HEK293 (cell line): Measurements from ENCODE around the gene SEMA7A.
A peak's percentile ranks its signal among the peaks of the same experiment; 100 is the strongest.

Experiments
- CTCF ChIA-PET: fragments of 350-600 bp; formaldehyde crosslinking; extraction: SDS; loops from one replicate; lab custom pipeline; 2021; ENCODE audit warnings: antibody characterized with exemption; lab: Yijun Ruan, JAX
- POLR2A ChIA-PET: fragments of 300-600 bp; formaldehyde crosslinking; extraction: SDS; loops from one replicate; lab custom pipeline; 2020; ENCODE audit warnings: antibody characterized with exemption, inconsistent platforms; lab: Yijun Ruan, JAX
- H3K27ac ChIP-seq: fragments of 200-500 bp; sonication (Bioruptor generic); 2 replicates; pipeline ENCODE4 v1.5.1; 2014; ENCODE audit warnings: low read depth, low read length, control low read depth, inconsistent platforms; ENCODE audit errors: extremely low read depth
- H3K36me3 ChIP-seq, 2 experiments: fragments of 200-500 bp in 1 of 2; sonication (Bioruptor generic) in 1 of 2; 1 replicate in 1 of 2; 2 replicates in 1 of 2; pipeline ENCODE4 v1.5.1; 2014 to 2017; ENCODE audit warnings: inconsistent platforms in 2 of 2, low read length in 2 of 2; ENCODE audit not compliant: control insufficient read depth in 2 of 2, insufficient read depth in 1 of 2
- H3K4me1 ChIP-seq: fragments of 200-500 bp; sonication (Bioruptor generic); 2 replicates; pipeline ENCODE4 v1.5.1; 2014; ENCODE audit warnings: mild to moderate bottlenecking, low read length, inconsistent platforms; ENCODE audit not compliant: control insufficient read depth, insufficient read depth
- H3K4me3 ChIP-seq: 2 replicates; pipeline ENCODE4 v1.5.1; 2011; ENCODE audit warnings: low read depth, mild to moderate bottlenecking, control low read depth, low read length, moderate library complexity
- H3K9me3 ChIP-seq: fragments of 200-500 bp; sonication (Bioruptor generic); 2 replicates; pipeline ENCODE4 v1.5.1; 2014; ENCODE audit warnings: low read depth, low read length, inconsistent platforms; ENCODE audit not compliant: control insufficient read depth, insufficient read depth
- EGR2 ChIP-seq: fragments of 450-650 bp; formaldehyde crosslinking; IDR thresholded peaks from 2 replicates; pipeline ENCODE4 v1.5.1; 2016; ENCODE audit warnings: low read depth, missing biosample characterization, missing genetic modification characterization
- FEZF1 ChIP-seq: fragments of 450-650 bp; formaldehyde crosslinking; IDR thresholded peaks from 2 replicates; pipeline ENCODE4 v1.5.1; 2016; ENCODE audit warnings: missing biosample characterization, missing genetic modification characterization
- GLIS2 ChIP-seq: fragments of 450-650 bp; formaldehyde crosslinking; IDR thresholded peaks from 2 replicates; pipeline ENCODE4 v1.5.1; 2016; ENCODE audit warnings: missing biosample characterization, missing genetic modification characterization
- OVOL3 ChIP-seq: fragments of 450-650 bp; formaldehyde crosslinking; IDR thresholded peaks from 2 replicates; pipeline ENCODE4 v1.5.1; 2016; ENCODE audit warnings: missing biosample characterization, missing genetic modification characterization
- SALL2 ChIP-seq: fragments of 450-650 bp; formaldehyde crosslinking; IDR thresholded peaks from 2 replicates; pipeline ENCODE4 v1.5.0; 2017; ENCODE audit warnings: missing biosample characterization, mild to moderate bottlenecking, missing genetic modification characterization, borderline replicate concordance
- ZBTB21 ChIP-seq: fragments of 450-650 bp; formaldehyde crosslinking; IDR thresholded peaks from 2 replicates; pipeline ENCODE4 v1.5.1; 2017; ENCODE audit warnings: missing biosample characterization, missing genetic modification characterization
- ZFHX2 ChIP-seq: fragments of 450-650 bp; formaldehyde crosslinking; conservative IDR thresholded peaks from 2 replicates; pipeline ENCODE4 v1.5.1; 2016; ENCODE audit warnings: missing biosample characterization, missing genetic modification characterization
- ZNF114 ChIP-seq: fragments of 450-650 bp; formaldehyde crosslinking; IDR thresholded peaks from 2 replicates; pipeline ENCODE4 v1.5.0; 2017; ENCODE audit warnings: missing biosample characterization, missing genetic modification characterization
- ZNF132 ChIP-seq: fragments of 450-650 bp; formaldehyde crosslinking; IDR thresholded peaks from 2 replicates; pipeline ENCODE4 v1.5.1; 2017; ENCODE audit warnings: missing biosample characterization, missing genetic modification characterization, borderline replicate concordance
- ZNF155 ChIP-seq: fragments of 450-650 bp; formaldehyde crosslinking; IDR thresholded peaks from 2 replicates; pipeline ENCODE4 v1.5.1; 2016; ENCODE audit warnings: missing biosample characterization, missing genetic modification characterization
- ZNF2 ChIP-seq: fragments of 450-650 bp; formaldehyde crosslinking; IDR thresholded peaks from 2 replicates; pipeline ENCODE4 v1.5.1; 2016; ENCODE audit warnings: missing biosample characterization, missing genetic modification characterization
- ZNF211 ChIP-seq: fragments of 450-650 bp; formaldehyde crosslinking; IDR thresholded peaks from 2 replicates; pipeline ENCODE4 v1.5.1; 2016; ENCODE audit warnings: low read depth, missing biosample characterization, missing genetic modification characterization
- ZNF404 ChIP-seq: fragments of 450-650 bp; formaldehyde crosslinking; IDR thresholded peaks from 2 replicates; pipeline ENCODE4 v1.5.1; 2017; ENCODE audit warnings: missing biosample characterization, missing genetic modification characterization
- ZNF433 ChIP-seq: fragments of 450-650 bp; formaldehyde crosslinking; IDR thresholded peaks from 2 replicates; pipeline ENCODE4 v1.5.1; 2016; ENCODE audit warnings: missing biosample characterization, missing genetic modification characterization, low read depth
- ZNF600 ChIP-seq: fragments of 450-650 bp; formaldehyde crosslinking; IDR thresholded peaks from 2 replicates; pipeline ENCODE4 v1.5.1; 2016; ENCODE audit warnings: missing biosample characterization, missing genetic modification characterization
- ZNF791 ChIP-seq: fragments of 450-650 bp; formaldehyde crosslinking; IDR thresholded peaks from 2 replicates; pipeline ENCODE4 v1.5.1; 2016; ENCODE audit warnings: missing biosample characterization, missing genetic modification characterization
- ZSCAN23 ChIP-seq: fragments of 450-650 bp; formaldehyde crosslinking; IDR thresholded peaks from 2 replicates; pipeline ENCODE4 v1.5.1; 2016; ENCODE audit warnings: missing biosample characterization, missing genetic modification characterization
- TF ChIP-seq, protein P1 (sequence below): fragments of 450-650 bp; formaldehyde crosslinking; IDR thresholded peaks from 2 replicates; pipeline ENCODE4 v1.5.1; 2016; ENCODE audit warnings: missing biosample characterization, missing genetic modification characterization
- TF ChIP-seq, protein P2 (sequence below): fragments of 450-650 bp; formaldehyde crosslinking; IDR thresholded peaks from 2 replicates; pipeline ENCODE4 v1.5.1; 2016; ENCODE audit warnings: missing biosample characterization, missing genetic modification characterization
- TF ChIP-seq, protein P3 (sequence below): fragments of 450-650 bp; formaldehyde crosslinking; IDR thresholded peaks from 2 replicates; pipeline ENCODE4 v1.5.1; 2016; ENCODE audit warnings: missing biosample characterization, missing genetic modification characterization
- TF ChIP-seq, protein P4 (sequence below): fragments of 450-650 bp; formaldehyde crosslinking; IDR thresholded peaks from 2 replicates; pipeline ENCODE4; 2016; ENCODE audit warnings: missing biosample characterization, missing genetic modification characterization
- TF ChIP-seq, protein P5 (sequence below): fragments of 450-650 bp; formaldehyde crosslinking; IDR thresholded peaks from 2 replicates; pipeline ENCODE4 v1.5.1; 2017; ENCODE audit warnings: missing biosample characterization, missing genetic modification characterization
- TF ChIP-seq, protein P6 (sequence below): fragments of 450-650 bp; formaldehyde crosslinking; IDR thresholded peaks from 2 replicates; pipeline ENCODE4 v1.5.1; 2016; ENCODE audit warnings: missing biosample characterization, missing genetic modification characterization, borderline replicate concordance
- TF ChIP-seq, protein P7 (sequence below): fragments of 450-650 bp; formaldehyde crosslinking; IDR thresholded peaks from 2 replicates; pipeline ENCODE4 v1.5.1; 2016; ENCODE audit warnings: missing biosample characterization, missing genetic modification characterization

SEMA7A gene

DNA sequence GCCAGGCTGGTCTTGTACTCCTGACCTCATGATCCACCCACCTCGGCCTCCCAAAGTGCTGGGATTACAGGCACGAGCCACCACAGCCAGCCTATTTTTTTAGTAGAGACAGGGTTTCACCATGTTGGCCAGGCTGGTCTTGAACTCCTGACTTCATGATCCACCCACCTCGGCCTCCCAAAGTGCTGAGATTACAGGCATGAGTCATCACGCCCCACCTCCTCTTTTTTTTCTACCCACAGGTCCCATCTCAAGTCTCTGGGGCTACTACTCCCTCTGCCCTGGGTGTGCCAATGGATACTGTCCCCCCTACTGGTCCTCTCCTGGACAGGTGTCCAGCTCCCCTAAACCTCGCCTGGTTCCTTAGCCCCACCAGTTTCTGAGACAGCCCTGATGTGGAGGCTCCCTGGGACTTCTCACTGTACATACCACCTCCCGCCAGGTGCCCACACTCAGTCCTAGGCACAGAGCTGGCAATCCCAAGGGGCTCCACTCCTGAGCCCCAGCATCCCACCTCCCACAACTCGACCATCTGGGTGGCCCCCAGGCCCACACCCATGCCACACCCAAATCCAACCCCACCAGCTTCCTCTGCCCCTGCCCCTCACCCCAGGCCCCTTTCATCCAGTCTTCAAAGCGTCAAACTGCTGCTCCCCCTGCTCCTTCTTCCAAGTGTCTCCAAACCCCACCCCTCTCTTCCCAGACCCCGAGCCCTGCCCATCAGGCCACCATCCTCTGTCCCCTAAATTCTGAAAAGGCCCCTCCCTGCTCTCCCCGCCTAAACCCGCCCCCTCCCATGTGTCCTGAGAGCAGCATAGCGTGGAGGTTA lies 53.2 kb downstream of the SEMA7A start (continued):
- TF ChIP-seq, protein P1, sequence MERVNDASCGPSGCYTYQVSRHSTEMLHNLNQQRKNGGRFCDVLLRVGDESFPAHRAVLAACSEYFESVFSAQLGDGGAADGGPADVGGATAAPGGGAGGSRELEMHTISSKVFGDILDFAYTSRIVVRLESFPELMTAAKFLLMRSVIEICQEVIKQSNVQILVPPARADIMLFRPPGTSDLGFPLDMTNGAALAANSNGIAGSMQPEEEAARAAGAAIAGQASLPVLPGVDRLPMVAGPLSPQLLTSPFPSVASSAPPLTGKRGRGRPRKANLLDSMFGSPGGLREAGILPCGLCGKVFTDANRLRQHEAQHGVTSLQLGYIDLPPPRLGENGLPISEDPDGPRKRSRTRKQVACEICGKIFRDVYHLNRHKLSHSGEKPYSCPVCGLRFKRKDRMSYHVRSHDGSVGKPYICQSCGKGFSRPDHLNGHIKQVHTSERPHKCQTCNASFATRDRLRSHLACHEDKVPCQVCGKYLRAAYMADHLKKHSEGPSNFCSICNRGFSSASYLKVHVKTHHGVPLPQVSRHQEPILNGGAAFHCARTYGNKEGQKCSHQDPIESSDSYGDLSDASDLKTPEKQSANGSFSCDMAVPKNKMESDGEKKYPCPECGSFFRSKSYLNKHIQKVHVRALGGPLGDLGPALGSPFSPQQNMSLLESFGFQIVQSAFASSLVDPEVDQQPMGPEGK (tag by site-specific recombination), result peak; percentile 34; the same call in 1 of the 2 replicates
- TF ChIP-seq ZNF211 (tag by site-specific recombination) (no peak), ZNF600 (tag by site-specific recombination) (no peak), ZNF155 (tag by site-specific recombination) (no peak), GLIS2 (peak; percentile 47), ZSCAN23 (no peak), ZNF404 (tag by site-specific recombination) (no peak), ZNF2 (tag by site-specific recombination) (no peak)
- TF ChIP-seq, protein P2, sequence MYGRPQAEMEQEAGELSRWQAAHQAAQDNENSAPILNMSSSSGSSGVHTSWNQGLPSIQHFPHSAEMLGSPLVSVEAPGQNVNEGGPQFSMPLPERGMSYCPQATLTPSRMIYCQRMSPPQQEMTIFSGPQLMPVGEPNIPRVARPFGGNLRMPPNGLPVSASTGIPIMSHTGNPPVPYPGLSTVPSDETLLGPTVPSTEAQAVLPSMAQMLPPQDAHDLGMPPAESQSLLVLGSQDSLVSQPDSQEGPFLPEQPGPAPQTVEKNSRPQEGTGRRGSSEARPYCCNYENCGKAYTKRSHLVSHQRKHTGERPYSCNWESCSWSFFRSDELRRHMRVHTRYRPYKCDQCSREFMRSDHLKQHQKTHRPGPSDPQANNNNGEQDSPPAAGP (tag by site-specific recombination), result peak; percentile 47; the same call in 1 of the 2 replicates
- TF ChIP-seq, protein P3, sequence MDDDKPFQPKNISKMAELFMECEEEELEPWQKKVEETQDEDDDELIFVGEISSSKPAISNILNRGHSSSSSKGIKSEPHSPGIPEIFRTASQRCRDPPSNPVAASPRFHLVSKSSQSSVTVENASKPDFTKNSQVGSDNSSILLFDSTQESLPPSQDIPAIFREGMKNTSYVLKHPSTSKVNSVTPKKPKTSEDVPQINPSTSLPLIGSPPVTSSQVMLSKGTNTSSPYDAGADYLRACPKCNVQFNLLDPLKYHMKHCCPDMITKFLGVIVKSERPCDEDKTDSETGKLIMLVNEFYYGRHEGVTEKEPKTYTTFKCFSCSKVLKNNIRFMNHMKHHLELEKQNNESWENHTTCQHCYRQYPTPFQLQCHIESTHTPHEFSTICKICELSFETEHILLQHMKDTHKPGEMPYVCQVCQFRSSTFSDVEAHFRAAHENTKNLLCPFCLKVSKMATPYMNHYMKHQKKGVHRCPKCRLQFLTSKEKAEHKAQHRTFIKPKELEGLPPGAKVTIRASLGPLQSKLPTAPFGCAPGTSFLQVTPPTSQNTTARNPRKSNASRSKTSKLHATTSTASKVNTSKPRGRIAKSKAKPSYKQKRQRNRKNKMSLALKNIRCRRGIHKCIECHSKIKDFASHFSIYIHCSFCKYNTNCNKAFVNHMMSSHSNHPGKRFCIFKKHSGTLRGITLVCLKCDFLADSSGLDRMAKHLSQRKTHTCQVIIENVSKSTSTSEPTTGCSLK (tag by site-specific recombination), result no peak

DNA sequence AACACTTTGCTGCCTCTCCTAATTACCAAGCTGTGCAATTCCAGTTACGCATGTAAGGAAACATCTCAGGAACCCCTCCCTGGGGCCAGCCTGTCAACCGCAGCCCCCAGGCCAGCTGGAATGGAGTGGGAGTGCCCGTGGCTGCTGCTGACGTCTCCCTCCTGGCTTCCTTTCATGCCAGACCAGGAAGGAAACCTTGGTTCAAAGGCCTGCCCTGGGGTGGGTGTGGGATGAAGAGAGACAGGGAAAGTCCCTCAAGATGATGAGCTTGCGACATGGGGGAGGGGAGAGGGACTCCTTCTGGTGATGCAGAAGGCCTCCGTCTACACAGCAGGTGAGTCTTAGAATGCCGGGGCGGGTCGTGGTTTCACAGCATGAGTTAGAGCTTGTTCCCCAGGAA lies 54.9 kb downstream of the SEMA7A start:
- ChIA-PET CTCF (interaction anchor here (0.6 to 25.1 kb wide), 12 partner anchors 10 to 584 kb away, joined by 3 to 768 read pairs (median 5); partner anchors contain the start of gene SEMA7A), POLR2A (interaction anchor here (0.9 kb wide), 1 partner anchor 162 kb away, joined by 5 read pairs; the partner anchor contains the start of gene ARID3B)

More for the DNA sequence above, 54.9 kb downstream of the SEMA7A start:
- Histone ChIP-seq H3K27ac (no peak overlapping the region), H3K9me3 (no peaks in the 10 kb centered on the region), H3K4me1 (peaks cover 8% of the 10 kb centered on the region), H3K36me3 (no peaks in the 10 kb centered on the region), H3K4me3 (no peak overlapping the region)
- TF ChIP-seq, protein P4, sequence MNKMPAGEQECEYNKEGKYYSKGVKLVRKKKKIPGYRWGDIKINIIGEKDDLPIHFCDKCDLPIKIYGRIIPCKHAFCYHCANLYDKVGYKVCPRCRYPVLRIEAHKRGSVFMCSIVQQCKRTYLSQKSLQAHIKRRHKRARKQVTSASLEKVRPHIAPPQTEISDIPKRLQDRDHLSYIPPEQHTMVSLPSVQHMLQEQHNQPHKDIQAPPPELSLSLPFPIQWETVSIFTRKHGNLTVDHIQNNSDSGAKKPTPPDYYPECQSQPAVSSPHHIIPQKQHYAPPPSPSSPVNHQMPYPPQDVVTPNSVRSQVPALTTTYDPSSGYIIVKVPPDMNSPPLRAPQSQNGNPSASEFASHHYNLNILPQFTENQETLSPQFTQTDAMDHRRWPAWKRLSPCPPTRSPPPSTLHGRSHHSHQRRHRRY, result no peak
- TF ChIP-seq ZNF433 (tag by site-specific recombination) (no peak), SALL2 (tag by site-specific recombination) (no peak), ZNF132 (tag by site-specific recombination) (no peak), ZBTB21 (tag by site-specific recombination) (no peak), EGR2 (tag by site-specific recombination) (peak; percentile 53), ZFHX2 (tag by site-specific recombination) (peak; percentile 36; the same call in 1 of the 2 replicates), ZNF791 (tag by site-specific recombination) (no peak), ZNF114 (tag by site-specific recombination) (no peak), FEZF1 (tag by site-specific recombination) (no peak), OVOL3 (tag by site-specific recombination) (no peak)
- TF ChIP-seq, protein P5, sequence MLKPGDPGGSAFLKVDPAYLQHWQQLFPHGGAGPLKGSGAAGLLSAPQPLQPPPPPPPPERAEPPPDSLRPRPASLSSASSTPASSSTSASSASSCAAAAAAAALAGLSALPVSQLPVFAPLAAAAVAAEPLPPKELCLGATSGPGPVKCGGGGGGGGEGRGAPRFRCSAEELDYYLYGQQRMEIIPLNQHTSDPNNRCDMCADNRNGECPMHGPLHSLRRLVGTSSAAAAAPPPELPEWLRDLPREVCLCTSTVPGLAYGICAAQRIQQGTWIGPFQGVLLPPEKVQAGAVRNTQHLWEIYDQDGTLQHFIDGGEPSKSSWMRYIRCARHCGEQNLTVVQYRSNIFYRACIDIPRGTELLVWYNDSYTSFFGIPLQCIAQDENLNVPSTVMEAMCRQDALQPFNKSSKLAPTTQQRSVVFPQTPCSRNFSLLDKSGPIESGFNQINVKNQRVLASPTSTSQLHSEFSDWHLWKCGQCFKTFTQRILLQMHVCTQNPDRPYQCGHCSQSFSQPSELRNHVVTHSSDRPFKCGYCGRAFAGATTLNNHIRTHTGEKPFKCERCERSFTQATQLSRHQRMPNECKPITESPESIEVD, result no peak
- TF ChIP-seq, protein P6, sequence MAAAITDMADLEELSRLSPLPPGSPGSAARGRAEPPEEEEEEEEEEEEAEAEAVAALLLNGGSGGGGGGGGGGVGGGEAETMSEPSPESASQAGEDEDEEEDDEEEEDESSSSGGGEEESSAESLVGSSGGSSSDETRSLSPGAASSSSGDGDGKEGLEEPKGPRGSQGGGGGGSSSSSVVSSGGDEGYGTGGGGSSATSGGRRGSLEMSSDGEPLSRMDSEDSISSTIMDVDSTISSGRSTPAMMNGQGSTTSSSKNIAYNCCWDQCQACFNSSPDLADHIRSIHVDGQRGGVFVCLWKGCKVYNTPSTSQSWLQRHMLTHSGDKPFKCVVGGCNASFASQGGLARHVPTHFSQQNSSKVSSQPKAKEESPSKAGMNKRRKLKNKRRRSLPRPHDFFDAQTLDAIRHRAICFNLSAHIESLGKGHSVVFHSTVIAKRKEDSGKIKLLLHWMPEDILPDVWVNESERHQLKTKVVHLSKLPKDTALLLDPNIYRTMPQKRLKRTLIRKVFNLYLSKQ (tag by site-specific recombination), result no peak
- TF ChIP-seq, protein P7, sequence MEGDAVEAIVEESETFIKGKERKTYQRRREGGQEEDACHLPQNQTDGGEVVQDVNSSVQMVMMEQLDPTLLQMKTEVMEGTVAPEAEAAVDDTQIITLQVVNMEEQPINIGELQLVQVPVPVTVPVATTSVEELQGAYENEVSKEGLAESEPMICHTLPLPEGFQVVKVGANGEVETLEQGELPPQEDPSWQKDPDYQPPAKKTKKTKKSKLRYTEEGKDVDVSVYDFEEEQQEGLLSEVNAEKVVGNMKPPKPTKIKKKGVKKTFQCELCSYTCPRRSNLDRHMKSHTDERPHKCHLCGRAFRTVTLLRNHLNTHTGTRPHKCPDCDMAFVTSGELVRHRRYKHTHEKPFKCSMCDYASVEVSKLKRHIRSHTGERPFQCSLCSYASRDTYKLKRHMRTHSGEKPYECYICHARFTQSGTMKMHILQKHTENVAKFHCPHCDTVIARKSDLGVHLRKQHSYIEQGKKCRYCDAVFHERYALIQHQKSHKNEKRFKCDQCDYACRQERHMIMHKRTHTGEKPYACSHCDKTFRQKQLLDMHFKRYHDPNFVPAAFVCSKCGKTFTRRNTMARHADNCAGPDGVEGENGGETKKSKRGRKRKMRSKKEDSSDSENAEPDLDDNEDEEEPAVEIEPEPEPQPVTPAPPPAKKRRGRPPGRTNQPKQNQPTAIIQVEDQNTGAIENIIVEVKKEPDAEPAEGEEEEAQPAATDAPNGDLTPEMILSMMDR (tag by site-specific recombination), result no peak
